ENCODE measurements around the gene LALBA. TPM values are rescaled to one million over a fixed set of nuclear protein-coding genes. Genes with fewer than 3 reads are reported as not detected.

LALBA gene
- total RNA-seq, 3 donors from 2014 or later, result not detected

- no peak for ATAC-seq
- TF ChIP-seq, protein P1, sequence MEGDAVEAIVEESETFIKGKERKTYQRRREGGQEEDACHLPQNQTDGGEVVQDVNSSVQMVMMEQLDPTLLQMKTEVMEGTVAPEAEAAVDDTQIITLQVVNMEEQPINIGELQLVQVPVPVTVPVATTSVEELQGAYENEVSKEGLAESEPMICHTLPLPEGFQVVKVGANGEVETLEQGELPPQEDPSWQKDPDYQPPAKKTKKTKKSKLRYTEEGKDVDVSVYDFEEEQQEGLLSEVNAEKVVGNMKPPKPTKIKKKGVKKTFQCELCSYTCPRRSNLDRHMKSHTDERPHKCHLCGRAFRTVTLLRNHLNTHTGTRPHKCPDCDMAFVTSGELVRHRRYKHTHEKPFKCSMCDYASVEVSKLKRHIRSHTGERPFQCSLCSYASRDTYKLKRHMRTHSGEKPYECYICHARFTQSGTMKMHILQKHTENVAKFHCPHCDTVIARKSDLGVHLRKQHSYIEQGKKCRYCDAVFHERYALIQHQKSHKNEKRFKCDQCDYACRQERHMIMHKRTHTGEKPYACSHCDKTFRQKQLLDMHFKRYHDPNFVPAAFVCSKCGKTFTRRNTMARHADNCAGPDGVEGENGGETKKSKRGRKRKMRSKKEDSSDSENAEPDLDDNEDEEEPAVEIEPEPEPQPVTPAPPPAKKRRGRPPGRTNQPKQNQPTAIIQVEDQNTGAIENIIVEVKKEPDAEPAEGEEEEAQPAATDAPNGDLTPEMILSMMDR (IDR thresholded peaks at IDR 0.05), result no peak
- DNase-seq, result no peak
Measured at GRCh38 chr12:48545833-48546469, 23.9 kb downstream of the LALBA start.

GRCh38 chr12:48542300-48542928 is 27.4 kb downstream of the LALBA start:
- intact Hi-C loops (cut with DNase I, micrococcal nuclease), result loop anchor here in 1 of 2 donors (5.0 kb wide), 1 partner anchor 75 kb away; no protein-coding TSS in a partner anchor
- peak; percentile 62 for ATAC-seq
- Histone ChIP-seq H3K4me1 (ENCODE audit: low read depth) (no peaks in the 10 kb centered on the region), H3K4me3 (no peak overlapping the region), H3K9me3 (no peaks in the 10 kb centered on the region), H3K36me3 (ENCODE audit: low read depth) (no peaks in the 10 kb centered on the region)
- TF ChIP-seq, protein P1 (IDR thresholded peaks at IDR 0.05), result peak; percentile 40
- DNase-seq, result peak in 2 of 3 donors; percentile 64 to 76

More at GRCh38 chr12:48545833-48546469, 23.9 kb downstream of the LALBA start:
- Histone ChIP-seq H3K9me3 (peaks cover 5% of the 10 kb centered on the region), H3K4me3 (no peak overlapping the region), H3K4me1 (ENCODE audit: low read depth) (no peaks in the 10 kb centered on the region), H3K36me3 (ENCODE audit: low read depth) (no peaks in the 10 kb centered on the region)
- intact Hi-C loops (cut with DNase I, micrococcal nuclease), result no loop called here

DNA sequence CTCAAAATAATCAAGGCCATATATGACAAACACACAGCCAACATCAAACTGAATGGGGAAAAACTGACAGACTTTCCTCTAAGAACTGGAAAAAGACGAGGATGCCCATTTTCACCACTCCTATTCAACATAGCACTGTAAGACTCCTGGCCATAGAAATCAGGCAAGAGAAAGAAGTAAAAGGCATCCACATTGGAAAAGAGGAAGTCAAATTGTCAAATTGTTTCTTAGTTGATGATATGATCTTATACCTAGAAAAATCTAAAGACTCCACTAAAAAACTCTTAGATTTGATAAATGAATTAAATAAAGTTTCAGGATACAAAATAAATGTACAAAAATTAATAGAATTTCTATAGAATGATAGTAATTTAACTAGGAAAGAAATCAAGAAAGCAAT is 33.2 kb downstream of the LALBA start:
- DNase-seq (no peak), ATAC-seq (no peak)
- Histone ChIP-seq H3K4me3 (no peak overlapping the region), H3K4me1 (ENCODE audit: low read depth) (no peaks in the 10 kb centered on the region), H3K36me3 (ENCODE audit: low read depth) (no peaks in the 10 kb centered on the region), H3K9me3 (peaks cover 2% of the 10 kb centered on the region)
- TF ChIP-seq, protein P1 (IDR thresholded peaks at IDR 0.05), result no peak
- intact Hi-C loops (cut with DNase I, micrococcal nuclease), result no loop called here

- intact Hi-C loops (cut with DNase I, micrococcal nuclease), result no loop called here
- Histone ChIP-seq H3K9me3 (peaks cover 2% of the 10 kb centered on the region), H3K4me1 (ENCODE audit: low read depth) (no peaks in the 10 kb centered on the region), H3K36me3 (ENCODE audit: low read depth) (no peaks in the 10 kb centered on the region), H3K4me3 (no peak overlapping the region)
- TF ChIP-seq, protein P1 (IDR thresholded peaks at IDR 0.05), result no peak
- ATAC-seq (no peak), DNase-seq (no peak)
Measured at GRCh38 chr12:48532601-48533000, 37.2 kb downstream of the LALBA start.

DNA sequence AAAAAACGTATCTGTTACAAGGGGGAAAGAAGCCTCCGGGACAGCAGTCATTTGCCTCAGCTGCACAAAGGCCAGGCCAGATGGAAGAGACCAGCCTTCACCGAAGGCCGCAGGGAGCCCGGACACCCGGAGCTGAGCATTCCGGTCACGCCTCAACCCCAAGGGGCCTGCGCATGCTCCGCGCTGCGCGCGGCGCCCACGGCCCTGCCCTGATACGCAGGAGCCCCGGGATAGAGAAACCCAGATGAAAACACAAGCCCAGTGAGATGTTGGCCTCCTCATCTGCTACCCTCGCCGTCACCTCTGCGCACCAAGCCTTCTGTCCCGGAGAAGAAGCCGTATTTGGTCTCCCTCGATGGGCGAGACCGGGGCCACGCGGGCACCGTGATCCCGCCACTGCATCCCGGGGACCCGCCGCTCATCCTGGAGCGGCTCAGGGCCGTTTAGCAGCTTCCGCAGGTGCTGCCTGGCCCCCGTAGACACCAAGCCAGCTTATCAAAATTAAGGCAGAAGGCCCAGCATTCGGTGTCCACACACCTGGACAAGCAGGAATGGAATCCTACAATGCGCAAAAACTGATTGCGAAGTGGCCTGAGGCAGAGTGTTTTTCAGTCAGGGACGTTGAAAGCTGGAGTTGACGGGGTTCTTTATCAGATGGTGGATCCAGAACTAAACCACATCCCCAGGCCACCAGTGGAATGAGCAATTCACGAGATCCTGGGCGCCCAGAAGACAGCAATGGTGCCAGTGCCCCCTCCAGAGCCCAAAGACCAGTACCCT is 41.8 kb downstream of the LALBA start:
- H3K9me3 ChIP-seq, result no peaks in the 10 kb centered on the region
- DNase-seq, result no peak
- H3K36me3 ChIP-seq (ENCODE audit: low read depth), result no peaks in the 10 kb centered on the region
- intact Hi-C loops (cut with DNase I, micrococcal nuclease), result no loop called here
- no peaks in the 10 kb centered on the region for H3K4me1 ChIP-seq (ENCODE audit: low read depth)
- TF ChIP-seq, protein P1 (IDR thresholded peaks at IDR 0.05), result no peak
- ATAC-seq, result no peak
- no peak overlapping the region for H3K4me3 ChIP-seq

All from mucosa of descending colon (tissue), 3 donors.